Colonic mucosa (tissue), 4 donors: ENCODE measurements around the gene GCK. TPM values are rescaled to one million over a fixed set of nuclear protein-coding genes. Genes with fewer than 3 reads are reported as not detected.

ENCODE experiments used
- DNase-seq: peaks from one replicate; pipeline ENCODE4 v3.0.0-alpha.2; 2020
- H3K27ac ChIP-seq: fragments of 200-600 bp; one replicate; pipeline ENCODE4 v1.8.0; 2021
- H3K27me3 ChIP-seq: fragments of 200-600 bp; one replicate; pipeline ENCODE4 v1.8.0; 2021
- H3K36me3 ChIP-seq: fragments of 200-600 bp; one replicate; pipeline ENCODE4 v1.8.0; 2021
- H3K4me1 ChIP-seq: fragments of 200-600 bp; one replicate; pipeline ENCODE4 v1.8.0; 2021; ENCODE audit warnings: mild to moderate bottlenecking
- H3K4me3 ChIP-seq: fragments of 200-600 bp; one replicate; pipeline ENCODE4 v1.8.0; 2021
- H3K9ac ChIP-seq, 2 donors: one replicate each; pipeline ENCODE4 v1.7.0; 2013; ENCODE audit warnings: control low read depth in 2 of 2, low read depth in 2 of 2, low read length in 2 of 2
- H3K9me3 ChIP-seq: fragments of 200-600 bp; one replicate; pipeline ENCODE4 v1.8.0; 2021
- intact Hi-C: fragments of 100-400 bp; cut with DNase I; formaldehyde crosslinking; loops from one replicate; pipeline ENCODE4 v1.14.1; 2022
- total RNA-seq, 2 donors: library from RNA; stranded (reverse); fragmentation: NEBNext Ultra II Directional in 1 of 2; extraction: Animal tissue kit (Norgen Biotek cat#: 25700) in 1 of 2; gene quantifications; one replicate each; pipeline ENCODE4 v1.2.1, GENCODE V29; 2021
- TF ChIP-seq, protein P1 (sequence below): fragments of 200-600 bp; IDR thresholded peaks from one replicate; pipeline ENCODE4 v1.8.0; 2022; ENCODE audit warnings: antibody characterized with exemption, mild to moderate bottlenecking
- donor health status: healthy.
- donor health status: DM: no; HTN: no; CAD: no.
- donor health status: DM: no; HTN: no; CAD: no.

Gene GCK
- total RNA-seq, 2 donors from 2014 or later = 0.17 to 0.19 TPM

- H3K4me3 ChIP-seq = no peak overlapping the region
- H3K9me3 ChIP-seq = no peaks in the 10 kb centered on the region
- no peaks in the 10 kb centered on the region for H3K4me1 ChIP-seq
- H3K36me3 ChIP-seq = no peaks in the 10 kb centered on the region
- H3K9ac ChIP-seq = no peak overlapping the region
- no peak overlapping the region for H3K27ac ChIP-seq
- intact Hi-C loops = no loop called here
- H3K27me3 ChIP-seq = no peaks in the 10 kb centered on the region
- TF ChIP-seq, protein P1, sequence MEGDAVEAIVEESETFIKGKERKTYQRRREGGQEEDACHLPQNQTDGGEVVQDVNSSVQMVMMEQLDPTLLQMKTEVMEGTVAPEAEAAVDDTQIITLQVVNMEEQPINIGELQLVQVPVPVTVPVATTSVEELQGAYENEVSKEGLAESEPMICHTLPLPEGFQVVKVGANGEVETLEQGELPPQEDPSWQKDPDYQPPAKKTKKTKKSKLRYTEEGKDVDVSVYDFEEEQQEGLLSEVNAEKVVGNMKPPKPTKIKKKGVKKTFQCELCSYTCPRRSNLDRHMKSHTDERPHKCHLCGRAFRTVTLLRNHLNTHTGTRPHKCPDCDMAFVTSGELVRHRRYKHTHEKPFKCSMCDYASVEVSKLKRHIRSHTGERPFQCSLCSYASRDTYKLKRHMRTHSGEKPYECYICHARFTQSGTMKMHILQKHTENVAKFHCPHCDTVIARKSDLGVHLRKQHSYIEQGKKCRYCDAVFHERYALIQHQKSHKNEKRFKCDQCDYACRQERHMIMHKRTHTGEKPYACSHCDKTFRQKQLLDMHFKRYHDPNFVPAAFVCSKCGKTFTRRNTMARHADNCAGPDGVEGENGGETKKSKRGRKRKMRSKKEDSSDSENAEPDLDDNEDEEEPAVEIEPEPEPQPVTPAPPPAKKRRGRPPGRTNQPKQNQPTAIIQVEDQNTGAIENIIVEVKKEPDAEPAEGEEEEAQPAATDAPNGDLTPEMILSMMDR = no peak
- DNase-seq = no peak
Measured at GRCh38 chr7:44139311-44140010, 49.8 kb downstream of the GCK start.

- intact Hi-C loops = no loop called here
- TF ChIP-seq, protein P1 = no peak
- Histone ChIP-seq H3K27ac (no peak overlapping the region), H3K36me3 (no peaks in the 10 kb centered on the region), H3K4me3 (no peak overlapping the region), H3K9ac (no peak overlapping the region), H3K9me3 (no peaks in the 10 kb centered on the region), H3K4me1 (no peaks in the 10 kb centered on the region), H3K27me3 (no peaks in the 10 kb centered on the region)
- no peak for DNase-seq
Measured at GRCh38 chr7:44138698-44139097, 50.5 kb downstream of the GCK start.

GRCh38 chr7:44136731-44137130 lies 52.5 kb downstream of the GCK start:
- no peak overlapping the region for H3K9ac ChIP-seq
- H3K27me3 ChIP-seq = no peaks in the 10 kb centered on the region
- no peaks in the 10 kb centered on the region for H3K36me3 ChIP-seq
- TF ChIP-seq, protein P1 = no peak
- H3K9me3 ChIP-seq = no peaks in the 10 kb centered on the region
- intact Hi-C loops = no loop called here
- no peaks in the 10 kb centered on the region for H3K4me1 ChIP-seq
- no peak overlapping the region for H3K27ac ChIP-seq
- DNase-seq = no peak
- no peak overlapping the region for H3K4me3 ChIP-seq

GRCh38 chr7:44134943-44135628 lies 54.2 kb downstream of the GCK start:
- DNase-seq = no peak
- intact Hi-C loops = no loop called here
- Histone ChIP-seq H3K27ac (no peak overlapping the region), H3K27me3 (no peaks in the 10 kb centered on the region), H3K4me3 (no peak overlapping the region), H3K4me1 (no peaks in the 10 kb centered on the region), H3K9me3 (no peaks in the 10 kb centered on the region), H3K36me3 (no peaks in the 10 kb centered on the region), H3K9ac (no peak overlapping the region)
- TF ChIP-seq, protein P1 = no peak

DNA sequence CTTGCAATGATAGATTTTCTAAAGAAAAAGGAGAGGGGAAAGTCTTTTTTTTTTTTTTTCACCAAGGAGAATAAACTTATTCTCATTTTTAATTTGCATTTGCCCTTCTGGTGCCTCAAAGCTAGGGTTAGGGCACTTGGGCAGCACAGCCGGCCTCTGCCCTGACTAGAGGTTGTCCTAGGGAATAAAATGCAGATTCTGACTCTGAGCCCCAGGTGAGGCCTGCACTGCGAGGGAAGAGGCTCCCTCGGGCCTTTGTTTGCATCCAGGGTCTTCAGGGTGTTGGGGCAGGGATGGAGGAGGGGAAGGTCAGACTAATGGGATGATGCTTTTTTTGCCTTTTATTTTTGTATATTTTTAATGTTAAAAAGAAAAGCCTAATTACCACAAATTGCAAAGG lies 55.9 kb downstream of the GCK start:
- H3K27ac ChIP-seq = no peak overlapping the region
- intact Hi-C loops = no loop called here
- no peak overlapping the region for H3K9ac ChIP-seq
- no peak overlapping the region for H3K4me3 ChIP-seq
- no peaks in the 10 kb centered on the region for H3K4me1 ChIP-seq
- TF ChIP-seq, protein P1 = no peak
- no peaks in the 10 kb centered on the region for H3K27me3 ChIP-seq
- H3K9me3 ChIP-seq = no peaks in the 10 kb centered on the region
- H3K36me3 ChIP-seq = no peaks in the 10 kb centered on the region
- no peak for DNase-seq
